Chondrocyte (in vitro differentiated cells): ENCODE data around the gene CCDC183. TPM values are rescaled to one million over a fixed set of nuclear protein-coding genes. Genes with fewer than 3 reads are reported as not detected.

Experiments
- DNase-seq: peaks from one replicate; pipeline ENCODE4 v3.0.0; 2021; ENCODE audit warnings: mixed read lengths, low spot score
- H3K27ac Mint-ChIP-seq: one replicate; pipeline ENCODE4 v1.8.0; 2021; ENCODE audit warnings: mild to moderate bottlenecking, moderate library complexity, mixed read lengths; ENCODE audit not compliant: unreplicated experiment
- H3K27me3 Mint-ChIP-seq: 2 replicates; pipeline ENCODE4 v1.8.0; 2021; ENCODE audit warnings: low read depth, mixed read lengths
- H3K36me3 Mint-ChIP-seq: 2 replicates; pipeline ENCODE4 v1.8.0; 2021; ENCODE audit warnings: low read depth, mixed read lengths
- H3K4me1 Mint-ChIP-seq: 2 replicates; pipeline ENCODE4 v1.8.0; 2021; ENCODE audit warnings: low read depth, mild to moderate bottlenecking, mixed read lengths
- H3K4me3 Mint-ChIP-seq: one replicate; pipeline ENCODE4 v1.8.0; 2021; ENCODE audit warnings: mild to moderate bottlenecking, moderate library complexity, mixed read lengths; ENCODE audit not compliant: unreplicated experiment
- H3K9me3 Mint-ChIP-seq: 2 replicates; pipeline ENCODE4 v1.8.0; 2021; ENCODE audit warnings: low read depth, mixed read lengths
- CTCF ChIP-seq: fragments of 200-600 bp; sonication (generic); IDR thresholded peaks from 2 replicates; pipeline ENCODE4 v1.5.0; 2021; ENCODE audit warnings: antibody characterized with exemption, mild to moderate bottlenecking, moderate library complexity
- total RNA-seq: library from RNA; stranded (reverse); gene quantifications from 3 replicates; pipeline ENCODE4 v1.2.1, GENCODE V29; 2021

CCDC183 gene
- total RNA-seq, 1 donor from 2014 or later, result 1.5 TPM

GRCh38 chr9:136771907-136772415 is 24.2 kb upstream of the CCDC183 start:
- TF ChIP-seq CTCF, result no peak
- Mint-ChIP-seq H3K36me3 (peaks cover 1% of the 10 kb centered on the region), H3K9me3 (peaks cover 11% of the 10 kb centered on the region), H3K27ac (no peak overlapping the region), H3K4me1 (peaks cover 2% of the 10 kb centered on the region), H3K4me3 (no peak overlapping the region), H3K27me3 (peaks cover 16% of the 10 kb centered on the region)
- peak; percentile 13 for DNase-seq

DNA sequence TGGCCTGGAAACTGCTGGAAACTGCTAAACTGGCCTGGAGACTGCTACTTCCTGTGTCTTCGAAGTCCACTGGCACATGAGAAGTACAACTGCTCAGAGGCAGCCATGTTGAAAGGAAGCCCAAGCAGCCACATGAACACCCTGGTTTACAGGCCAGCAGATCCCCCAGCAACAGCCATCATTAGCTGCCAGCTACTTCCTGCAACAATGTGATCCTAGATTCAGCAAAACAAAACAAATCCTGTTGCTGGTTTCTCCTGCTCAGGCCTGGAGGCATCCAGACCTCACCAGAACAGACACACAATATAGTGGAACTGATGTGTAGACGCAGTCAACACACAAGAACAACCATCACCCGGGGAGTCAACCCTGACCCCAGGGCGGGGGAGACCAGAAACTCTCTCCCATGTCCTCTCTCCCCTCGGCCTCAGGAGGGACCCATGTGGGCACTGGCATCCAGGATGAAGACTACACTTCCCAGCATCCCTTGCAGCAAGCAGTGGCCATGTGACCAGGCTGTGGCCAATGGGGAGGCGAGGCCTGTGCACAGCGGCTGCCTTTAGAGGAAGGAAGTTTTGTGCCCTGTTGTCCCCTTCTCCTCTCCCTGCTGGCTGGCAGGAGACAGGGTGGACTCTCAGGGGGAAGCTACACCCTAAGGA is 22.6 kb upstream of the CCDC183 start:
- H3K27ac Mint-ChIP-seq, result no peak overlapping the region
- peak; percentile 54 for DNase-seq
- no peak for TF ChIP-seq CTCF
- H3K4me3 Mint-ChIP-seq, result no peak overlapping the region
- H3K36me3 Mint-ChIP-seq, result peaks cover 11% of the 10 kb centered on the region
- peaks cover 11% of the 10 kb centered on the region for H3K9me3 Mint-ChIP-seq
- peaks cover 2% of the 10 kb centered on the region for H3K4me1 Mint-ChIP-seq
- H3K27me3 Mint-ChIP-seq, result peaks cover 20% of the 10 kb centered on the region

- H3K27me3 Mint-ChIP-seq, result peaks cover 28% of the 10 kb centered on the region
- H3K36me3 Mint-ChIP-seq, result peaks cover 11% of the 10 kb centered on the region
- H3K4me3 Mint-ChIP-seq, result no peak overlapping the region
- H3K9me3 Mint-ChIP-seq, result peaks cover 11% of the 10 kb centered on the region
- TF ChIP-seq CTCF, result no peak
- peak; percentile 55 for DNase-seq
- H3K27ac Mint-ChIP-seq, result no peak overlapping the region
- peaks cover 2% of the 10 kb centered on the region for H3K4me1 Mint-ChIP-seq
Observed at GRCh38 chr9:136774416-136775045, 21.6 kb upstream of the CCDC183 start.

DNA sequence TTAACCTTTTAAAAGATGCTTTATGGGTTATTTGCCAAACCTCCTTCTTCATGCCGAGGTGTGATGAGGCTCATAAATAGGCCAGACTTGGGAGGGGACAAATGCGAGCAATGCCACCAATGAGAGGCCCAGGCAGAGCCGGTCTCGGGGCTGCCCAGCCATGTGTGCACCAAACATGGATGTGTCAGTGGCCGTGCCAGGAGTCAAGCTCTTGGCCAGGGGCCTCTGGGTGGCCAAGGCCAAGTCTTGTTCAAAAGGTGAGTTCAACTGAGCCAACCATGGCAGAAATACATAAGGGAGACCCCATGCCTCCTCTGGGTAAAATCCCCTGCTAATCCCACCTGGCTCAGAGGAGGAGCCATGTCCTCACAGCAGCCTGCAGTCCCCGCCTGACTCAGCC is 20.9 kb upstream of the CCDC183 start:
- DNase-seq, result peak; percentile 58
- Mint-ChIP-seq H3K9me3 (peaks cover 11% of the 10 kb centered on the region), H3K4me1 (peaks cover 2% of the 10 kb centered on the region), H3K27ac (no peak overlapping the region), H3K4me3 (no peak overlapping the region), H3K27me3 (peaks cover 33% of the 10 kb centered on the region), H3K36me3 (peaks cover 11% of the 10 kb centered on the region)
- TF ChIP-seq CTCF, result no peak

DNA sequence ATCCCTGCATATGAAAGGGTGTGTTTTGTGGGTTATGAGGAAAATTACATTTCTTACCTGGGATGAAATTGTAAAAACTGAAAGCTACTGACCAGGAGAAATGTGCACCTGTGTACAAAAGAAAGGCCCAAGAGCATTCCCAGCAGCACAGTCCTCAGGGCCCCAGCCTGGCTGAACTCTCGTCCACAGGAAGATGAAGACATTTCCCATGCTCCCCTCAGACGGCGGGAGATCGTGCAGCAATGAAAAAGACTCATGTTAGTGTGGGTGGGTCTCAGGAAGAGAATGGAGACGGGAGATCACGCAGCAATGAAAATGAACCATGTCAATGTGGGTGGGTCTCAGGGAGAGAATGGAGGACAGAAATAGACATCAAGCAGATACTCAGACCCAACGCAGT is 19.2 kb upstream of the CCDC183 start:
- no peak for DNase-seq
- Mint-ChIP-seq H3K36me3 (peaks cover 11% of the 10 kb centered on the region), H3K27ac (no peak overlapping the region), H3K4me3 (no peak overlapping the region), H3K27me3 (peaks cover 42% of the 10 kb centered on the region), H3K4me1 (no peaks in the 10 kb centered on the region), H3K9me3 (peaks cover 11% of the 10 kb centered on the region)
- TF ChIP-seq CTCF, result no peak
